Stimulated activated CD4-positive, alpha-beta T cell treated with anti-CD3 and anti-CD28 coated beads, Interleukin-15, amount 100 ng/mL, for 48 hours (primary cell): ENCODE measurements around the gene CEP128.

Experiments used
- DNase-seq, 2 donors: peaks; one replicate each; pipeline ENCODE4 v3.0.0-alpha.2; 2020; ENCODE audit warnings: low read depth in 2 of 2

Gene CEP128

DNA sequence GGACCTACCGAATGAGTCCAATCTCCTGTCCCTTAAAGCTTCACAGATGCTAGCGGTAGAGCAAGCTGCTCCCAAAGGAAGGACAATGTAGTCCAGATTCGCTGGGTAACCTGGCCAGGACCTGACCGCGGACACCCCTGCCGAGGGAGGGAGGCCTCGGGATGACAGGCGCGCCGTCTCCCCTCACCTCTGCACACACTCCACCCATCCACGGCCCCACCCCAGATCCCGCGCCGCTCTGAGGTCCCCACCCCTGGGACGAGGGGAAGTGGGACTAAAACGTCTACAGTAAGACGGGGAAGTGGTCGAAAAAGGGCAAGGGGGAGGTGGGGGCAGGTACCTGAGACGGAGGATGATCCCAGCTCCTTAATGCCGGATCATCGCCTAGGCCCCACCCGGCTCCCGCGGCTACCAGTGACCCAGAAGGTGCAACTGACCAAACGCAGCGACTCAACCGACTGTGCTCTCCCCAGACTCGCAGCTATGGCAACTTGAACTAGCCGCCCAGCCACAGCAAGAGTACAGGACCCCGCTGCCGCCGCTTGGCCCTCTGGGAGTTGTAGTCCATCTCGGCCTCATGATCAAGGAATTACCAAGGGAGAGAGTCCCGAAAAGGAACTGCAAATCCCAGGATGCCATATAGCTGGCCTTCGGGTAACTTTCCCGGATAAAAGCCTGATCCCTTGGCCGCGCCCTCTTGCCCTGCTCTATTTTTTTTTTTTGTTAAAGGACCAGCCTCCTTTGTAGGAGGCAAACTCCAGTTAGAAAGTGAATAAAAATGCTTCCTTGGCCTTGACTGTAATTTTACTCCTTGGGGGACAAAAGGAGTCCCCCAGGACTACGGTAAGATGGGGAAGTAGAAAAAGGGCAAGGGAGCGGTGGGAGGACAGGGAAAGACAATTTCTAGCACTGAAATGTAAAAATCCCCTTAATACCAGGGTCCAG is at the start of gene CEP128:
CEP128 (minus strand) TSS at position 498 of the 945 bp plus-strand sequence.
- DNase-seq, result peak; percentile 79 to 82

DNA sequence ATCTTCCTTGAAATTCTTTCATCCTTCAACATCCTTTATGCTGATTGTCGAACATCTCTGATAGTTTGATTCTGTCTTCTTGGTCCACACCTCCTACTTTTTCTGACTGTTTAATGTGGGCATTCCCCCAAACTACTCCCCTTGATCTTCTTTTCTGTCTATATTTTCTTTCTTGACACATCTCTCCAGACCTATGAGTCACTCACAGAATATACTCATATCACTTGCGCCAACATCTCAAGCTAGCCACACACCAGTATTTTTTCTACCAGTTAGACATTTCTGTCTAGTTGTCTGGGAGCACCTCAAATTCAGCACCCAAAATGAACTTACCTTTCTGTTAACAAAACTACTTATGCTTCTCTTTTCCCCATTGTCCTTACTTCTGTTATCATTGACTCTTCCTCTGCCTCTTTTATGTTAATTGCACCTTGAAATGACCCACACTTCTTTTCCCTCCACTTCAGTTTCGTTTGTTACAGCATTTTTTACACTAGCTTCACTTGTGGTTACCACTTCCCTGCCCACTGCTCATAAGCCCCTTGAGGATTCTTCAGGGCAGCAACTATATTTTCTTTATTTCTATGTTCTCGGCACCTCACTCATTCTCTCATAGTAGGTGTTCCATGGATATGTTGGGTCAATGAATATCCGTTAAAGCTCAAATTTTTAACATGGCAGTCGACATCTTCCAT is 47.3 kb upstream of the CEP128 start:
- DNase-seq, result no peak

GRCh38 chr14:80988192-80988591 is 46.7 kb upstream of the CEP128 start:
- DNase-seq, result no peak

- peak; percentile 29 to 45 for DNase-seq
Observed at GRCh38 chr14:80987235-80988032, 45.9 kb upstream of the CEP128 start.

- DNase-seq, result no peak
Observed at GRCh38 chr14:80982711-80983110, 41.2 kb upstream of the CEP128 start.

- no peak for DNase-seq
Observed at GRCh38 chr14:80981673-80982072, 40.1 kb upstream of the CEP128 start.

DNA sequence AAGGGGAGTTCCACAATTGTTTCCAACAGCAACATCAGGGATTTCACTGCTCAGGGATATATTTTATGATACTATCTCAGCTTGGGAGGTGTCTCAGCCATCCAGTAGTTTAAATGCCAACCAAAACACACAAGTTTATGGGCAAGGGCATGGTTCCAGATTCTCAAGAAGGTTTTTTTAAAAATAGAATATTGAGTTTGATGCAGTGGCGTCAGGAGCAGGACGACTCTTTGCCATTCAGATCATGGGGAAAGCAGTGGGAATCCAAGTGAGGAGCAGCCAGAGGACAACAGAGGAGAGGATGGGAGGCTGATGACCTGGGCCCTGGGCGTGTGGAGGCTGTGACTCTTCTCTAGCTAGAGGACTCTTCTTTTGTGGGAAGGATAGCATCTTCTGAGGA is 39.6 kb upstream of the CEP128 start:
- DNase-seq, result no peak

DNA sequence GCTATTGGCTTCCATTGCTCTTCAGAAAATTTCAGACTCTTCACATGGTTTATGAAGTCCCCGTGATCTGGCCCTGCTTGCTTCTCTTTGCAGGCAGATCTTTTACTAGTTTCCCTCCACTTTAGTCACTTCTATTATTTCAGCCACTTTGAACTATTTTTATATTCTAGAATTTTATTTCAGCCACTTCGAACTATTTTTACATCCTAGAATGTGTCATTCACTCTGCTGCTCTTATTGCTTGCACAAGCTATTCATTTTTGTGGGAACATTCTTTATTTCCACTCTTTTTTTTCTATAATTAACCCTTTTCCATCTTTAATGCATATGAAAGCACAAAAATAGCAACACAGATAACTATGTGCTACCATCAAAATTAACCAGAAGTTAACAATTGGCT is 38.4 kb upstream of the CEP128 start:
- DNase-seq, result no peak

GRCh38 chr14:80978403-80978802 is 36.9 kb upstream of the CEP128 start:
- no peak for DNase-seq

- no peak for DNase-seq
Observed at GRCh38 chr14:80977221-80977620, 35.7 kb upstream of the CEP128 start.

DNA sequence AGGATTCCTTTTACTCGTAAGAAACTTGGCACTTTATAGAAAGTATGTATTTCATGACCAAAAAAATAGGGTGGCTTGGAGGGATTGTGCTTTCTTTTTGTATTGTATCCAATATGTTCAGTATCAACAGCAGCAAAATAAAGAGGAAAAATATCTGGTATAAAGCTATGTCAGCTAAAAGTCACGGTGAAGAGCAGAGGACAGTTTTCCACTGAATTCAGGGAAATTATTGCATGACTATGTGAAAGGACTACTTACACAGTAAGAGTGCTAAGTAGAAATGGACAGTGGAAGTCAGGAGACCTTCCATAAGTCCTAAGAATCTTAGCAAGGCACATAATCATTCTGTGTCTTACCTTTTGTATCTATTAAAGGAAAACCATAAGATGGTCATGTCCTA is 33.1 kb upstream of the CEP128 start:
- no peak for DNase-seq

- no peak for DNase-seq
Observed at GRCh38 chr14:80973931-80974641, 32.5 kb upstream of the CEP128 start.

DNA sequence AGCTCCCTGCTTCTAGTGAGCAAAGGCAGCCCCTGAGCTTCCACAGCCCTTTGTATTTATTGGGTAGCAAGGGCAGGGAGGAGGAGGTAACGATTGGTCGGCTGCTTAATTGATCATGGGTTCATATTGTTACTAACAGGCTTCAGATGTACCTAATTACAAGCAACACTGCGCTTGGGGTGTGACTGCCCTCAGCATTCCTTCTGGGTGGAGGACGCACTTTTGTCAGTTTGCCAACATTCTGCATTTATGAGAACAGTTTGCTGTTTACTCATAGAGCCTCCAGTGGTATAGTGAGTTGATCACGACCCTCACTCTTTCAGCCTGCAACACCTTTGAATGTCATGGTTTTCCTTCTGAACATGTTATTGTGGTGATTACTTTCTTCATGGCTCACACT is 23.5 kb upstream of the CEP128 start:
- no peak for DNase-seq

DNA sequence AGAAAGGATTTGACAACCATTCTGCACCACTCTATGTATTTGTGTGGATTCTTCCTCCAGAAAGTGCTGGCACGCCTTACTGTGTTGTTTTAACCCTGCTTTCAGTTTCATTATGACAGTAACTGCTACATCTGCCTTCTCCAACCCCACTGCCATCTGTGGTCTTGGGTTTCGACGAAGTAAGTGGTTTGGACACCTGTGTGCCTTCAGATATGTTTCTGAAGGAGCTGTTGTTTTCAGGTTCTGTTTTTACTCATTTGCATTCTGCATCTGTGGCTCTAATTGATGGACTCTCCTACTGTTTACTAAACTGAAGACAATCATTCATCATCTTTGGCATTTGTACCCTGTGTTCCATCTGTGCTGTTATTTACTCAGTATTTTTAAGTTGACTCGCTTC is 18.0 kb upstream of the CEP128 start:
- DNase-seq, result peak in 1 of 2 donors; percentile 37

DNA sequence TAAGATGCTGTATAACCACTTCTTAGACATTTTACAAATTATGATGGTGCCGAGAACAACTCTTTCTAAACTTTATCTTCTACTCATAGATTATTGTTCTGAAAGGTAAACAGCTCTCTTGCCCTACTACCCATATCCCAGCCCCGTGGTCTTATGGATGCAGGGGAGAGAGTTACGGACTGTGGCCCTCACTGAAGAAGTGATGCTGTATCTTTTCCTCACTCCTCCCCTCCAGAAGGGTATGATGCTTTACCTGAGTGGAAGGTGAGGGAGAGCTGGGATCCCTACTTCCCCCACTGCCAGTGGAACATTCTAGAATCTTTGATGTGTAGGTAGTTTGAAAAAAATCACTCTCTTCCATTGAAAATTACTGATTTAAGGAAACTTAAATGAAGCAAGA is 17.4 kb upstream of the CEP128 start:
- DNase-seq, result no peak

GRCh38 chr14:80958226-80958625 is 16.7 kb upstream of the CEP128 start:
- DNase-seq, result no peak

GRCh38 chr14:80957613-80958012 is 16.1 kb upstream of the CEP128 start:
- DNase-seq, result no peak

DNA sequence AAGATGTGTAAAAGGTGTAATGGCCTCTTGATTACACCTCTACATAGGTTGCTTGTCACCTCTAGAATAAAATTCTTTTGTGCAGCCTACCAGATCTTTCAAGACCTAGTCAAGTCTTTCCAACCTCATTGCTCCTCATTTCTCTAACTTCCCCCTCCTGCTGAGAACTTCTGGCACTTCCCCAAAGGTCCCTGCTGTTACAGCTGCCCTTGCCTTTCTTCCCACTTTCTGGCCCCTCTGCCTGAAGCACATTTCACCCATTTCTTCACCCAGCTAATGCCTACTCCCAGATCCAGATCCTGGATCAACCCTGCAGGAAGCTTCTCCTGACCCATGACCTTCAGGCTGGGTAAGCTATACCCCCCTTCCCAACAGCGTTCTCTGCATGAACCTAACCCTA is 15.4 kb upstream of the CEP128 start:
- no peak for DNase-seq

DNA sequence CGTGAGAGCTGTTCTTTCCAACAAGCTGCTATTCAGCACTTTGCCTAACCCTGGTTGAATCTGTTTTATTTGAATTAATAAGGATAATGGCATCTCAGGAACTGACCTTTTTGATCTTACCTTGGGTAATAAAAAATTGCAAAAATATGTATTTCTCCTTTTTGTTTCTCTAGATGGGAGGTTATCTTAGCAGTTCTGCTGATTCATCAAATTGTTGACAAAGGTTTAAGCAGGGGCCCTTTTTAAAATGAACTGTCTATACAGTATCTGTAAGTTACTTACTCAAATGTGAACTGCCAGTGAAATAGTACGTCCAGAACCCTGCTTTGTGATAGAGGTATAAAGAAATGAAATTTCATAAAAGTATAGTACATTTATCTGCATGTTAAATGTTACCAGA is 14.6 kb upstream of the CEP128 start:
- DNase-seq, result no peak

DNA sequence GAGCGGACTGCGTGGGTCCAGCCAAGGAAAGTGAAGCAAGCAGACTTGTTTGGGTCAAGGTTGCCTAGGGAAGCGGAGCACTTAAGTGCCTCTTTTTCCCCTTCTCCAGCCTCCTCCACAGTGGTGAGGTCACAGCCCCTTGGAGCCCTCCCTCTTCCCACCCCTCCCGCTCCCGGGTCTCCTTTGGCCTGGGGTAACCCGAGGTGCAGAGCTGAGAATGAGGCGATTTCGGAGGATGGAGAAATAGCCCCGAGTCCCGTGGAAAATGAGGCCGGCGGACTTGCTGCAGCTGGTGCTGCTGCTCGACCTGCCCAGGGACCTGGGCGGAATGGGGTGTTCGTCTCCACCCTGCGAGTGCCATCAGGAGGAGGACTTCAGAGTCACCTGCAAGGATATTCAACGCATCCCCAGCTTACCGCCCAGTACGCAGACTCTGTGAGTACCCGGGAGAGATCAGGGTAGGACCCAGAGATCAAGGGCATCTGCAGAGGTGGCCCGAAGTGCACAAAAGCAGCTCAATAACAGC is 13.9 kb upstream of the CEP128 start, which contains the start of gene TSHR:
TSHR (plus strand) TSS at position 206 of the 526 bp plus-strand sequence; CDS start at position 266, 60 bp downstream.
- DNase-seq, result no peak

DNA sequence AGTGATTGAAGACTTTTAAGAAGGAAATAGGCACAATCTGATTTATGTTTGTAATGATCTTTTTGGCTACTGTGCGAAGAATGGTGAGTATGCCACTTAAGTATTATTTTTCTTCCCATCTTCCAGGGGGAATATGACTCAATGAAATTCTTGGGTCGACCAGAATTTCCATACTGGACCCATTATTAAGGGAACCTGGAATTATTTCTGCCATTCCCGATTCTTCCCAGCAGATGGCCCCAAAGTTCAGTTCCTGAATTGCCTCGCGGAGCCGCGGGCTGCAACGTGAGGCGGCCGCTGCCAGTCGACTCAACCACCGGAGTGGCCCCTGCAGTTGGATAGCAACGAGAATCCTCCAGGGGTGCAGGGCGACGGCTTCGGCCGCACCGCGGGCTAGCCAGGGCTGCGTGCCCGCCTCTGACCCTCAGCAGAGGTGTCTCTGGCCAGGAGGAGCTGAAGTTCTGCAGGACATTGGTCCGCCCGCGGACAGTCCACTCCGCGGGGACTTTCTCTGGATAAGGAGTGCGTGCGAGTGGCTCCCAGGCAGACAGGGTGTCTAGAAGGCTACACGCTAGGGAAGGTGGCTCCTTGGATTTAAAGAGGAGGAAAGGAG is 13.3 kb upstream of the CEP128 start:
- DNase-seq, result peak; percentile 48 to 52
